Glutamatergic neuron (in vitro differentiated cells): ENCODE measurements around the gene ZKSCAN5. TPM values are rescaled to one million over a fixed set of nuclear protein-coding genes. Genes with fewer than 3 reads are reported as not detected.

Experiments
- DNase-seq: peaks from one replicate; pipeline ENCODE4 v3.0.0; 2022
- H3K27ac Mint-ChIP-seq: one replicate; pipeline ENCODE4 v1.8.0; 2020; ENCODE audit warnings: mild to moderate bottlenecking, mixed read lengths, inconsistent platforms; ENCODE audit not compliant: unreplicated experiment
- H3K27me3 Mint-ChIP-seq: one replicate; pipeline ENCODE4 v1.8.0; 2020; ENCODE audit warnings: mild to moderate bottlenecking, moderate library complexity, mixed read lengths, inconsistent platforms; ENCODE audit not compliant: unreplicated experiment
- H3K36me3 Mint-ChIP-seq: one replicate; pipeline ENCODE4 v1.8.0; 2020; ENCODE audit warnings: mild to moderate bottlenecking, mixed read lengths, inconsistent platforms; ENCODE audit not compliant: unreplicated experiment
- H3K4me1 Mint-ChIP-seq: one replicate; pipeline ENCODE4 v1.8.0; 2020; ENCODE audit warnings: mild to moderate bottlenecking, low read depth, mixed read lengths, inconsistent platforms; ENCODE audit not compliant: unreplicated experiment
- H3K4me3 Mint-ChIP-seq: one replicate; pipeline ENCODE4 v1.8.0; 2020; ENCODE audit warnings: mild to moderate bottlenecking, mixed read lengths, inconsistent platforms; ENCODE audit not compliant: unreplicated experiment
- H3K9me3 Mint-ChIP-seq: one replicate; pipeline ENCODE4 v1.8.0; 2020; ENCODE audit warnings: mild to moderate bottlenecking, moderate library complexity, mixed read lengths, inconsistent platforms; ENCODE audit not compliant: unreplicated experiment
- CTCF ChIP-seq: fragments of 200-600 bp; sonication (generic); IDR thresholded peaks from one replicate; pipeline ENCODE4 v1.5.0; 2021; ENCODE audit not compliant: partially characterized antibody, unreplicated experiment
- total RNA-seq: library from RNA; stranded (reverse); fragmentation: NEBNext Ultra II Directional; extraction: Animal tissue kit (Norgen Biotek cat#: 25700); gene quantifications from one replicate; pipeline ENCODE4 v1.2.1, GENCODE V29; 2021; ENCODE audit not compliant: unreplicated experiment

ZKSCAN5 gene
- total RNA-seq, 1 donor from 2014 or later, result 18.7 TPM

- no peak for DNase-seq
- peaks cover 5% of the 10 kb centered on the region for H3K9me3 Mint-ChIP-seq
- H3K4me3 Mint-ChIP-seq, result no peak overlapping the region
- H3K4me1 Mint-ChIP-seq, result no peaks in the 10 kb centered on the region
- H3K27ac Mint-ChIP-seq, result no peak overlapping the region
- TF ChIP-seq CTCF, result no peak
- peaks cover 33% of the 10 kb centered on the region for H3K36me3 Mint-ChIP-seq
- no peaks in the 10 kb centered on the region for H3K27me3 Mint-ChIP-seq
These were observed 21.4 kb downstream of the ZKSCAN5 start for GRCh38 chr7:99525713-99526440.

GRCh38 chr7:99531354-99531765, 26.9 kb downstream of the ZKSCAN5 start:
- no peaks in the 10 kb centered on the region for H3K4me1 Mint-ChIP-seq
- no peaks in the 10 kb centered on the region for H3K27me3 Mint-ChIP-seq
- H3K27ac Mint-ChIP-seq, result no peak overlapping the region
- DNase-seq, result no peak
- no peak overlapping the region for H3K4me3 Mint-ChIP-seq
- peaks cover 60% of the 10 kb centered on the region for H3K36me3 Mint-ChIP-seq
- no peak for TF ChIP-seq CTCF
- peaks cover 20% of the 10 kb centered on the region for H3K9me3 Mint-ChIP-seq

GRCh38 chr7:99535667-99536066, 31.2 kb downstream of the ZKSCAN5 start:
- H3K27ac Mint-ChIP-seq, result no peak overlapping the region
- H3K9me3 Mint-ChIP-seq, result peaks cover 30% of the 10 kb centered on the region
- H3K36me3 Mint-ChIP-seq, result peaks cover 33% of the 10 kb centered on the region
- no peaks in the 10 kb centered on the region for H3K27me3 Mint-ChIP-seq
- H3K4me1 Mint-ChIP-seq, result no peaks in the 10 kb centered on the region
- no peak overlapping the region for H3K4me3 Mint-ChIP-seq
- no peak for TF ChIP-seq CTCF
- no peak for DNase-seq

- H3K27me3 Mint-ChIP-seq, result peaks cover 3% of the 10 kb centered on the region
- DNase-seq, result no peak
- no peak for TF ChIP-seq CTCF
- H3K36me3 Mint-ChIP-seq, result peaks cover 10% of the 10 kb centered on the region
- peaks cover 34% of the 10 kb centered on the region for H3K9me3 Mint-ChIP-seq
- H3K4me3 Mint-ChIP-seq, result no peak overlapping the region
- H3K27ac Mint-ChIP-seq, result no peak overlapping the region
- H3K4me1 Mint-ChIP-seq, result no peaks in the 10 kb centered on the region
These were observed 34.9 kb downstream of the ZKSCAN5 start for GRCh38 chr7:99539213-99539811.

GRCh38 chr7:99540542-99540941, 36.1 kb downstream of the ZKSCAN5 start:
- H3K4me1 Mint-ChIP-seq, result no peaks in the 10 kb centered on the region
- peaks cover 15% of the 10 kb centered on the region for H3K36me3 Mint-ChIP-seq
- peaks cover 35% of the 10 kb centered on the region for H3K9me3 Mint-ChIP-seq
- H3K27me3 Mint-ChIP-seq, result peaks cover 3% of the 10 kb centered on the region
- H3K4me3 Mint-ChIP-seq, result no peak overlapping the region
- DNase-seq, result no peak
- no peak for TF ChIP-seq CTCF
- no peak overlapping the region for H3K27ac Mint-ChIP-seq
